DOHH2 (cell line): ENCODE results near the gene CDPF1.

Experiments used
- H3F3A ChIP-seq: fragments of 200-600 bp; sonication (generic), shearing (Covaris generic); 2 replicates; pipeline ENCODE4 v1.6.0; 2016; ENCODE audit warnings: antibody characterized with exemption, mild to moderate bottlenecking; ENCODE audit not compliant: control insufficient read depth, insufficient read depth
- H3K27ac ChIP-seq: fragments of 200-600 bp; sonication (generic); 2 replicates; pipeline ENCODE4 v1.5.1; 2014; ENCODE audit warnings: low read depth, mild to moderate bottlenecking, low read length, moderate library complexity
- H3K27me3 ChIP-seq: fragments of 200-600 bp; sonication (generic); 2 replicates; pipeline ENCODE4 v1.6.1; 2014; ENCODE audit warnings: mild to moderate bottlenecking, low read length, mixed read lengths; ENCODE audit not compliant: control insufficient read depth
- H3K36me3 ChIP-seq: fragments of 200-600 bp; sonication (generic); 2 replicates; pipeline ENCODE4 v1.6.1; 2014; ENCODE audit warnings: mild to moderate bottlenecking, low read length, moderate library complexity, mixed read lengths; ENCODE audit not compliant: control insufficient read depth
- H3K4me1 ChIP-seq: fragments of 200-600 bp; sonication (generic); 2 replicates; pipeline ENCODE4 v1.6.1; 2014; ENCODE audit warnings: mild to moderate bottlenecking, low read length, mixed read lengths; ENCODE audit not compliant: control insufficient read depth
- H3K4me2 ChIP-seq: fragments of 200-600 bp; sonication (generic); 2 replicates; pipeline ENCODE4 v1.6.0; 2014; ENCODE audit warnings: mild to moderate bottlenecking, low read length, moderate library complexity
- H3K4me3 ChIP-seq: fragments of 200-600 bp; sonication (generic); 2 replicates; pipeline ENCODE4 v1.5.1; 2014; ENCODE audit warnings: mild to moderate bottlenecking, low read length, mixed read lengths
- H3K79me2 ChIP-seq: fragments of 200-600 bp; sonication (generic); 2 replicates; pipeline ENCODE4 v1.6.1; 2014; ENCODE audit warnings: mild to moderate bottlenecking, low read length, mixed read lengths; ENCODE audit not compliant: control insufficient read depth
- H3K9me2 ChIP-seq: fragments of 200-600 bp; sonication (generic); replicated peaks from 2 replicates; pipeline ENCODE4 v1.6.1; 2014; ENCODE audit warnings: mild to moderate bottlenecking, low read length, mixed read lengths; ENCODE audit not compliant: control insufficient read depth
- H3K9me3 ChIP-seq: fragments of 200-600 bp; sonication (generic); 2 replicates; pipeline ENCODE4 v1.6.1; 2014; ENCODE audit warnings: antibody characterized with exemption, low read length, mixed read lengths; ENCODE audit not compliant: control insufficient read depth, insufficient read depth
- H4K20me1 ChIP-seq: fragments of 200-600 bp; sonication (generic); 2 replicates; pipeline ENCODE4 v1.6.0; 2014; ENCODE audit warnings: low read depth, mild to moderate bottlenecking, antibody characterized with exemption, low read length, moderate library complexity; ENCODE audit not compliant: control insufficient read depth, insufficient read depth
- CTCF ChIP-seq: fragments of 200-600 bp; sonication (generic); IDR thresholded peaks from one replicate; pipeline ENCODE4 v1.5.1; 2014; ENCODE audit warnings: antibody characterized with exemption, mild to moderate bottlenecking, low read depth, low read length; ENCODE audit not compliant: poor library complexity, severe bottlenecking
- EZH2phosphoT487 ChIP-seq: fragments of 200-600 bp; sonication (generic); IDR thresholded peaks from 2 replicates; pipeline ENCODE4 v1.6.1; 2017; ENCODE audit warnings: borderline replicate concordance, mild to moderate bottlenecking, antibody characterized with exemption, low read length, moderate library complexity, mixed read lengths

Gene CDPF1

GRCh38 chr22:46219636-46220035 is 30.5 kb downstream of the CDPF1 start:
- TF ChIP-seq EZH2phosphoT487 (no peak), CTCF (no peak)
- Histone ChIP-seq H3K9me2 (no peaks in the 10 kb centered on the region), H3K4me3 (no peak overlapping the region), H3K36me3 (no peaks in the 10 kb centered on the region), H3K9me3 (no peaks in the 10 kb centered on the region), H3K79me2 (no peaks in the 10 kb centered on the region), H4K20me1 (no peaks in the 10 kb centered on the region), H3K27me3 (no peaks in the 10 kb centered on the region), H3K4me1 (no peaks in the 10 kb centered on the region), H3K27ac (no peak overlapping the region), H3K4me2 (no peak overlapping the region), H3F3A (no peaks in the 10 kb centered on the region)

GRCh38 chr22:46214616-46215015 is 35.5 kb downstream of the CDPF1 start:
- Histone ChIP-seq H4K20me1 (no peaks in the 10 kb centered on the region), H3K9me2 (no peaks in the 10 kb centered on the region), H3K9me3 (no peaks in the 10 kb centered on the region), H3K4me2 (no peak overlapping the region), H3K79me2 (no peaks in the 10 kb centered on the region), H3K27ac (no peak overlapping the region), H3K36me3 (no peaks in the 10 kb centered on the region), H3F3A (no peaks in the 10 kb centered on the region), H3K27me3 (no peaks in the 10 kb centered on the region), H3K4me3 (no peak overlapping the region), H3K4me1 (no peaks in the 10 kb centered on the region)
- TF ChIP-seq CTCF (no peak), EZH2phosphoT487 (no peak)

- no peak overlapping the region for H3K4me3 ChIP-seq
Measured at GRCh38 chr22:46214149-46214548, 35.9 kb downstream of the CDPF1 start.

More at GRCh38 chr22:46214149-46214548, 35.9 kb downstream of the CDPF1 start:
- no peaks in the 10 kb centered on the region for H3K4me1 ChIP-seq
- TF ChIP-seq CTCF (no peak), EZH2phosphoT487 (no peak)
- no peaks in the 10 kb centered on the region for H3F3A ChIP-seq
- no peaks in the 10 kb centered on the region for H3K9me3 ChIP-seq
- no peaks in the 10 kb centered on the region for H3K27me3 ChIP-seq
- no peaks in the 10 kb centered on the region for H3K9me2 ChIP-seq
- no peaks in the 10 kb centered on the region for H3K79me2 ChIP-seq
- no peak overlapping the region for H3K4me2 ChIP-seq
- H3K27ac ChIP-seq, result no peak overlapping the region
- H4K20me1 ChIP-seq, result no peaks in the 10 kb centered on the region
- no peaks in the 10 kb centered on the region for H3K36me3 ChIP-seq
